ENCODE data around the gene RNF40.

The RNF40 gene

GRCh38 chr16:30762991-30763725, 1.0 kb downstream of the RNF40 start:
- no peak for DNase-seq (ENCODE audit: low read depth)

GRCh38 chr16:30764086-30764485, 2.0 kb downstream of the RNF40 start:
- no peak for DNase-seq (ENCODE audit: low read depth)

GRCh38 chr16:30764816-30765465, 2.8 kb downstream of the RNF40 start:
- DNase-seq (ENCODE audit: low read depth) = no peak

DNA sequence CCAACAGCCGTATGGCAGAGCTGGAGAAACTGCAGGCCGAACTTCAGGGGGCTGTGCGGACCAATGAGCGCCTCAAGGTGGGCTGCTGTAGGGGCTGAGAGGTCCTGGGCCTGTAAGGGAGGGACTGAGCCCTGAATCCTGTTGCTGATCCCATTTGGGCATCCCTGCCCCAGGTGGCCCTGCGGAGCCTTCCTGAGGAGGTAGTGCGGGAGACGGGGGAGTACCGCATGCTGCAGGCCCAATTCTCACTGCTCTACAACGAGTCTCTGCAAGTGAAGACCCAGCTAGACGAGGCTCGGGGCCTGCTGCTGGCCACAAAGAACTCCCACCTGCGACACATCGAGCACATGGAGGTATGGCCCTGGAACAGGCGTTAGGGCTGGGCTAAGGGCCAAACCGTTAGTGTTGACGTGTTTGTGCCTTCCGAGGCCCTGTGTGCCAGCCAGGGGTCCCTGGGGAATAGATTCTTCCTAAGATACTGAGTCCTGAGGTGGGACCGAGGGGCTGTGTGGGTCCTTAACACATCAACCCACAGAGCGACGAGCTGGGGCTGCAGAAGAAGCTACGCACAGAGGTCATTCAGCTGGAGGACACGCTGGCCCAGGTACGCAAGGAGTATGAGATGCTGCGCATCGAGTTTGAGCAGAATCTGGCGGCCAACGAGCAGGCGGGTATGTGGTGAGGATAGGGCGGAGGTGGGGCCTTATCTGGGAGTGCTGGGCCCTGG, 4.2 kb downstream of the RNF40 start:
- DNase-seq (ENCODE audit: low read depth) = no peak

DNA sequence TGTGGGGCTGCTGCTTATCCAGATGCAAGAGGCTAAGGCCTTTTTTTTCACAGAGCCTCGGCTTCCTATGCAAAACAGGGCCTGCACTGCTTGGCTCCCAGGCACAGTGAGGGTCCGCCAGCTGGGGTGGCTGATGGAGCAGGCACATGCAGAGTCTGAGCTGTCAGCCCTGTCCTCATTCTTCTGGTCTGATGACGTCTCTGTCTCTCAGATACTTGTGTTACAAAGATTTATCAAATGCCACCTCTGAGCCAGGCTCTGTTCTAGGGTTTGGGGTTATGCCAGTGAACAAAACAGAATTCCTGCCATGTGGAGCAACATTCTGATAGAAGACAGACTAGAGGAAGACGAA, 4.8 kb downstream of the RNF40 start:
- no peak for DNase-seq (ENCODE audit: low read depth)

DNA sequence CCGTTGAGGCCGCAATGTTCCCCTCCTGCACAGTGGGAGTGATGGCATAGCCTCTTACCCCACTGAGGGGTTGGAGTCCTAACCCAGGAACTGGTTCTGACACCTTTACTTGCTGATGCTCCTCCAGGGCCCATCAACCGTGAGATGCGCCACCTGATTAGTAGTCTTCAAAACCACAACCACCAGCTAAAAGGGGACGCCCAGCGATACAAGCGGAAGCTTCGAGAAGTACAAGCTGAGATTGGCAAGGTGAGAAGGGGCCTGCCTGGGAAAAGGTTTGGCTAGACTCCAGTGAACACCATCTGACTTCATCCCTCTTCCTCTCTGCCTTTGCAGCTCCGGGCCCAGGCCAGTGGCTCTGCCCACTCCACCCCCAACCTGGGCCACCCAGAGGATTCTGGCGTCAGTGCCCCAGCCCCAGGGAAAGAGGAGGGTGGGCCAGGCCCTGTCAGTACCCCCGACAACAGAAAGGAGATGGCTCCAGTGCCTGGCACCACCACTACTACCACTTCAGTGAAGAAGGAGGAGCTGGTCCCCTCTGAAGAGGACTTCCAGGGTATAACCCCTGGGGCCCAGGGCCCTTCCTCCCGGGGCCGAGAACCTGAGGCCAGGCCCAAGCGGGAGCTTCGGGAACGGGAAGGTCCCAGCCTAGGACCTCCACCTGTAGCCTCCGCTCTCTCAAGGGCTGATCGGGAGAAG, 5.8 kb downstream of the RNF40 start:
- no peak for DNase-seq (ENCODE audit: low read depth)

- no peak for DNase-seq (ENCODE audit: low read depth)
These were observed 6.6 kb downstream of the RNF40 start for GRCh38 chr16:30768583-30769181.

GRCh38 chr16:30769379-30770089, 7.4 kb downstream of the RNF40 start:
- no peak for DNase-seq (ENCODE audit: low read depth)

- DNase-seq (ENCODE audit: low read depth) = no peak
These were observed 9.6 kb downstream of the RNF40 start for GRCh38 chr16:30771726-30772125.

DNA sequence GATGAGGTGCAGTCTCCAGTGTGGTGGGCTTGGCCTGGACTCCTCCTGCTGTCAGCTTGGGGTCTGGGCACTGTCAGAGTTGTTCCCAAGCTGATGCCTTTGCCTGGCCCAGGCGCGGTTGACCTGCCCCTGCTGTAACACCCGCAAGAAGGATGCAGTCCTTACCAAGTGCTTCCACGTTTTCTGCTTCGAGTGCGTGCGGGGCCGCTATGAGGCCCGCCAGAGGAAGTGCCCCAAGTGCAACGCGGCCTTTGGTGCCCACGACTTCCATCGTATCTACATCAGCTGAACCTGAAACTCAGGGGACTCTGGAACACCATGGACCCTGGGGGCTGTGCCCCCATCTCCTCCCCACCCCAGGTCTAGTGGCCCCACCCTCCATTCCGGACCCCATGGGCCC, 11.7 kb downstream of the RNF40 start:
- DNase-seq (ENCODE audit: low read depth) = no peak

- no peak for DNase-seq (ENCODE audit: low read depth)
These were observed 12.4 kb downstream of the RNF40 start for GRCh38 chr16:30774367-30775130.

GRCh38 chr16:30775131-30775391, 12.9 kb downstream of the RNF40 start:
- DNase-seq (ENCODE audit: low read depth) = no peak

- DNase-seq (ENCODE audit: low read depth) = no peak
These were observed 13.5 kb downstream of the RNF40 start for GRCh38 chr16:30775392-30776188.

DNA sequence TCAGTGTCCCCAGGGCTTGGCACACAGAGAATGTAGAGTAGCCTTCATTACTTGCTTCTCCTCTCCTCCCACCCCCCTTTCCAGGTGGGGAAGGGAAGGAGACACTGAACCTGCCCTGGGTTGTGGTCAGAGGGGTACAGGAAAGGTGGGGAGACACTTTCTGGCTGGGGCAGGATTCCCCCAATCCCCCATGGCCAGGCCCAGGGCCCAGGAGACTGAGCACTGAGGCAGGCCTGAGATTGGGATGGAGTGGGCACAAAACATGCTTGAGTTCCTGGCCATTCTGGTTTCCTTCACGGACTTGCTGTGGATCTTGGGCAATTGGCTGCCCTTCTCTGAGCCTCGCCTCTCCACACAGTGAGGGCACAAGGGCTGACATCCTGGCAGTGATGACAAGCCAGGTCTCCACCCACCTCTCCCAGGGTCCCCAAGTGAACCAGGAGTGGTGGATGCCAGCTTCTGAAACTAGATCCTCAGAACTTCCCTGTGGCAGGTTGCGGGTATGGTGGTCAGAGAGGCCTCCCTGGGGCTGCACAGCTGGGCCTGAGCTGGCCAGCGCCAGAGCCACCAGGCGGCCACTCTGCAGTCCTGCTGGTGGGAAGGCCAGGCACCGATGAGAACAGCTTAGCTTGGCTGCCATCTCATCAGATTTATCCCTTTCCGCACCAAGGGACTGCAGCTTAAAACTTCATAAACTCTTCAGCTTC, 15.6 kb downstream of the RNF40 start:
- no peak for DNase-seq (ENCODE audit: low read depth)

DNA sequence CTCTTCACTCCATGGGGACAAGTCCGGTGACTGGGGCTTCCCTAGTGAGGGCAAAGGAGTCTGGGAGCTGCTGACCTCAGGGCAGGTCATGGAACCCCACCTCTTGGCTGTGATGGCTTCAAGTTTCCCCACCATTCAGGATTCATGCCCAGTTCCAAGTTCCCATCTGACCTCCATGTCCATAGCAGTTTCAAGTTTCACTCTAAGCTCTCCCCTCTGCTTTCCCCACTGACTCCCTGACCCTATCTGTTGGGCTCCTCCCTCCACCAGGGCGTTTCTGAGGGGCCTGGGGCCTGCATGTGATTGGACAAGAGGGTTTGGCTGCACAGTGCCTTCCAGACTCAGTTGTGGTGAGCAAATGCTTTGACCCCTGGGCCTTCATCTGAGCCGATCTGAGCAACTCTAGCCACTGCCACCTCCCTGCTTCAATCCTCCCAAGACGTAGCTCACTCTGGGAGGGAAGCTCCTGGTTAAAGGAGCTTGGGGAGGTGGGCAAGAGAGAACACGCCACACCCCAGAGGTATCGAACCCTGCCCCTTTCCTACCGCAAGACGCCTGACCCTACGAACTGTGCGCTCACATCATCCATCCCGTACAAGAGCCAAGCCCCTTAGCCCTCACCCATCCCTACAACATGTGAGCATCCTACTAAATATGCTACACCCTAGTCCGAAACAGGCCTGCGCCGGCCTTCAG, 16.6 kb downstream of the RNF40 start:
- DNase-seq (ENCODE audit: low read depth) = no peak

DNA sequence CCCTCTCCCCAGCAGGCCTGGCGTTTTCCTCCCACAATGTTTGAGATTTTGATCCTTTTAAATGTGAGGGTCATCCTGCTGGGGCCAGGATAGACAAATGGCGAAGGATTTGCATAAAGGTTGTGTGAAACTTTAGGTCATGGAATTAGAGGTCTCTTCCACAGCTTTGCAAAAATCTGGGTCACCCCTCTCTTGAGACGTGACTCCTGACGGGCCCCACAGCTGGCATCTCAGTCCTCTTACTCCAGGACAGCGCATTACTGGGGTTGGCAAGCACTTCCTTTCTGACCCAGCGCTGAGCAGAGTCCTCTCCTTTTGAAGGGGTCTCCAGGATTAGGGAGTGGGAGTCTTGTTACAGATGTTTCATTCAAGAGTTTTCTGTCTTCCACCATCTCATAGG, 17.5 kb downstream of the RNF40 start:
- DNase-seq (ENCODE audit: low read depth) = no peak

GRCh38 chr16:30780021-30780420, 17.9 kb downstream of the RNF40 start:
- no peak for DNase-seq (ENCODE audit: low read depth)

- DNase-seq (ENCODE audit: low read depth) = no peak
These were observed 18.4 kb downstream of the RNF40 start for GRCh38 chr16:30780549-30780948.
